ENCODE measurements around the gene SEC24B.

The SEC24B gene

DNA sequence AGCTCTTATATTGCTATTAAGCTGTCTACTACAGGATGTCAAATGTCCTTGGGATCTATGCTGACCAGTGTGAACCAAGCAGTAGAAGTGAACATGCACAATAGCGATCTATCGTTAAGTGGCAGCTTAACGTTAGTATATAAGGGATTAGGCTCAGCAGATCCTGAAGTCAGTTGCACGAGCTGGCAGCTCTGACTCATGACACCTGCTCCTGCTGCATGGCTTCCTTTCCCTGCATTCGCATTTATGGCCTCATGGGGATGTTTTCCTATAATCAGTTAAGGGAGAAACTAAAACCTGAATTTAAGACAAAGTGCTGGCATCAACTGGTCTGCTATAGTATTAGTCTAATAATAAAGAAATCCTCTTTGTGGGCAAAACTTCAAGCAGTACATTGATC is 113.8 kb downstream of the SEC24B start:
- H3K9me3 ChIP-seq (ENCODE audit: insufficient read depth, low read length) = no peaks in the 10 kb centered on the region
- no peak overlapping the region for H3K4me3 ChIP-seq (ENCODE audit: low read length)
- H3K27me3 ChIP-seq (ENCODE audit: low read depth, low read length) = no peaks in the 10 kb centered on the region
- H3K9ac ChIP-seq (ENCODE audit: low read length) = no peak overlapping the region
- no peak for TF ChIP-seq EZH2phosphoT487 (IDR thresholded peaks at IDR 0.05; ENCODE audit: low read depth)
- TF ChIP-seq, protein P1, sequence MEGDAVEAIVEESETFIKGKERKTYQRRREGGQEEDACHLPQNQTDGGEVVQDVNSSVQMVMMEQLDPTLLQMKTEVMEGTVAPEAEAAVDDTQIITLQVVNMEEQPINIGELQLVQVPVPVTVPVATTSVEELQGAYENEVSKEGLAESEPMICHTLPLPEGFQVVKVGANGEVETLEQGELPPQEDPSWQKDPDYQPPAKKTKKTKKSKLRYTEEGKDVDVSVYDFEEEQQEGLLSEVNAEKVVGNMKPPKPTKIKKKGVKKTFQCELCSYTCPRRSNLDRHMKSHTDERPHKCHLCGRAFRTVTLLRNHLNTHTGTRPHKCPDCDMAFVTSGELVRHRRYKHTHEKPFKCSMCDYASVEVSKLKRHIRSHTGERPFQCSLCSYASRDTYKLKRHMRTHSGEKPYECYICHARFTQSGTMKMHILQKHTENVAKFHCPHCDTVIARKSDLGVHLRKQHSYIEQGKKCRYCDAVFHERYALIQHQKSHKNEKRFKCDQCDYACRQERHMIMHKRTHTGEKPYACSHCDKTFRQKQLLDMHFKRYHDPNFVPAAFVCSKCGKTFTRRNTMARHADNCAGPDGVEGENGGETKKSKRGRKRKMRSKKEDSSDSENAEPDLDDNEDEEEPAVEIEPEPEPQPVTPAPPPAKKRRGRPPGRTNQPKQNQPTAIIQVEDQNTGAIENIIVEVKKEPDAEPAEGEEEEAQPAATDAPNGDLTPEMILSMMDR (IDR thresholded peaks at IDR 0.05; ENCODE audit: low read depth, low read length) = no peak
- H3K4me1 ChIP-seq (ENCODE audit: low read length) = peaks cover 12% of the 10 kb centered on the region
- peaks cover 18% of the 10 kb centered on the region for H3K36me3 ChIP-seq (replicated peaks; ENCODE audit: low read depth, low read length)
- no peak overlapping the region for H3K4me2 ChIP-seq (ENCODE audit: low read length)
- no peaks in the 10 kb centered on the region for H4K20me1 ChIP-seq (ENCODE audit: insufficient read depth, low read length)
- H3K79me2 ChIP-seq (ENCODE audit: low read length) = no peaks in the 10 kb centered on the region
- H2AFZ ChIP-seq (ENCODE audit: low read depth, low read length) = no peak overlapping the region
- no peak overlapping the region for H3K27ac ChIP-seq (ENCODE audit: low read length)

DNA sequence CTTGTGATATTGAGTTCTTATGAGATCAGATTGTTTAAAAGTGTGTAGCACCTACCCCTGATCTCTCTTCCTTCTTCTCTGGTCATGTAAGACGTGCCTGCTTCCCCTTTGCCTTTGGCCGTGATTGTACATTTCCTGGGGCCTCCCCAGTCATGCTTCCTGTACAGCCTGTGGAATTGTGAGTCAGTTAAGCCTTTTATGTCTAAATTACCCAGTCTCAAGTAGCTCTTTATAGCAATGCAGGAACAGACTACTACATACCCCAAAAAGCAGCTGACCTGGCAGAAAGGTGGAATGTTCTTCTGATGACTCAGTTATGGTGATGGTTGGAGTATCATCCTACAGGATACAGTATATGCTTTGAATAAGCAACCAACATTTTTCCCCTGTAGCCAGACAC is 115.0 kb downstream of the SEC24B start:
- Histone ChIP-seq H3K27me3 (ENCODE audit: low read depth, low read length) (no peaks in the 10 kb centered on the region), H3K79me2 (ENCODE audit: low read length) (no peaks in the 10 kb centered on the region), H3K9ac (ENCODE audit: low read length) (no peak overlapping the region), H2AFZ (ENCODE audit: low read depth, low read length) (no peak overlapping the region), H4K20me1 (ENCODE audit: insufficient read depth, low read length) (no peaks in the 10 kb centered on the region), H3K36me3 (replicated peaks; ENCODE audit: low read depth, low read length) (peaks cover 14% of the 10 kb centered on the region), H3K4me1 (ENCODE audit: low read length) (peaks cover 12% of the 10 kb centered on the region), H3K27ac (ENCODE audit: low read length) (peak overlapping the region; percentile 2; the same call in 1 of the 2 replicates), H3K4me3 (ENCODE audit: low read length) (no peak overlapping the region), H3K4me2 (ENCODE audit: low read length) (peak overlapping the region; percentile 32), H3K9me3 (ENCODE audit: insufficient read depth, low read length) (no peaks in the 10 kb centered on the region)
- no peak for TF ChIP-seq EZH2phosphoT487 (IDR thresholded peaks at IDR 0.05; ENCODE audit: low read depth)
- TF ChIP-seq, protein P1 (IDR thresholded peaks at IDR 0.05; ENCODE audit: low read depth, low read length) = no peak

DNA sequence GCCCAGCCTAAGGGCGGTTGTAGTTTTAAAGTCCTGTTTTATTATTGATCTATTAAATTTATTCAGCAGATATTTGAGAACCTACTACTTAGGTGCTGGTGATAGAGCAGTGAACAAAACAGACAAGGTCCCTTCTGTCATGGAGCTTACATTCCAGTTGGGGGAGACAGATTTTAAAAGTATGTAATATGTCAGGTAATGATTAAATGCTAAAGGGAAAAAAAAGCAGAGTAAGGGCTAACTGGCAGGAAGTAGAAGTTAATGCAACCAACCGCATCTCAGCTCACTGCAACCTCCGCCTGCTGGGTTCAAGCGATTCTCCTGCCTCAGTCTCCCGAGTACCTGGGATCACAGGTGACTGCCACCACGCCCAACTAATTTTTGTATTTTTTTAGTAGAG is 118.6 kb downstream of the SEC24B start:
- TF ChIP-seq EZH2phosphoT487 (IDR thresholded peaks at IDR 0.05; ENCODE audit: low read depth) = no peak
- TF ChIP-seq, protein P1 (IDR thresholded peaks at IDR 0.05; ENCODE audit: low read depth, low read length) = peak; percentile 21
- H3K36me3 ChIP-seq (replicated peaks; ENCODE audit: low read depth, low read length) = peaks cover 14% of the 10 kb centered on the region
- H3K9ac ChIP-seq (ENCODE audit: low read length) = no peak overlapping the region
- H3K79me2 ChIP-seq (ENCODE audit: low read length) = no peaks in the 10 kb centered on the region
- H3K27me3 ChIP-seq (ENCODE audit: low read depth, low read length) = no peaks in the 10 kb centered on the region
- no peak overlapping the region for H3K27ac ChIP-seq (ENCODE audit: low read length)
- H3K4me1 ChIP-seq (ENCODE audit: low read length) = peaks cover 12% of the 10 kb centered on the region
- no peaks in the 10 kb centered on the region for H3K9me3 ChIP-seq (ENCODE audit: insufficient read depth, low read length)
- no peak overlapping the region for H2AFZ ChIP-seq (ENCODE audit: low read depth, low read length)
- H3K4me2 ChIP-seq (ENCODE audit: low read length) = no peak overlapping the region
- H4K20me1 ChIP-seq (ENCODE audit: insufficient read depth, low read length) = no peaks in the 10 kb centered on the region
- no peak overlapping the region for H3K4me3 ChIP-seq (ENCODE audit: low read length)

DNA sequence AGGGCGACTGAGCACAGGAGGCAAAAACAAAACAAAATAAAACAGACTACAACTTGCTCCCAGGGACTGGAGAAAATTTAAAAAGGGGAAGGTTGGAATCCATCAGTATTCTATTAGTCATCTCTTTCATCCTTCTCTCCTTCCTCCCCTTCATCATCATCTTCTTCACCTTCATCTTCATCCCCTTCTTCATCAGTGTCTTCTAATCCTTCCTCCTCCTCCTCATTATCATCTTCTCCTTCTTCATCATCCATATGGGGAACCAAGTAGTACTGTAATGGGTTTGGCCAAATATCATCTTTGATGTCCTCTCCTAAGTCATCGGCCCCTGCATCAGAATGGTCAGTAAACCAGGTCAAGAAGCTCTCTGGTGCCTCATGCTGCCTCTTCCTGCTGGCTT is 119.5 kb downstream of the SEC24B start:
- Histone ChIP-seq H3K4me3 (ENCODE audit: low read length) (no peak overlapping the region), H3K36me3 (replicated peaks; ENCODE audit: low read depth, low read length) (peaks cover 12% of the 10 kb centered on the region), H3K4me1 (ENCODE audit: low read length) (peaks cover 9% of the 10 kb centered on the region), H3K27me3 (ENCODE audit: low read depth, low read length) (no peaks in the 10 kb centered on the region), H3K79me2 (ENCODE audit: low read length) (no peaks in the 10 kb centered on the region), H3K9ac (ENCODE audit: low read length) (no peak overlapping the region), H3K4me2 (ENCODE audit: low read length) (no peak overlapping the region), H2AFZ (ENCODE audit: low read depth, low read length) (no peak overlapping the region), H3K27ac (ENCODE audit: low read length) (no peak overlapping the region), H3K9me3 (ENCODE audit: insufficient read depth, low read length) (no peaks in the 10 kb centered on the region), H4K20me1 (ENCODE audit: insufficient read depth, low read length) (no peaks in the 10 kb centered on the region)
- TF ChIP-seq EZH2phosphoT487 (IDR thresholded peaks at IDR 0.05; ENCODE audit: low read depth) = no peak
- TF ChIP-seq, protein P1 (IDR thresholded peaks at IDR 0.05; ENCODE audit: low read depth, low read length) = no peak
